ENCODE data around the gene ANGPTL2.
A peak's percentile ranks its signal among the peaks of the same experiment; 100 is the strongest.

The ANGPTL2 gene

DNA sequence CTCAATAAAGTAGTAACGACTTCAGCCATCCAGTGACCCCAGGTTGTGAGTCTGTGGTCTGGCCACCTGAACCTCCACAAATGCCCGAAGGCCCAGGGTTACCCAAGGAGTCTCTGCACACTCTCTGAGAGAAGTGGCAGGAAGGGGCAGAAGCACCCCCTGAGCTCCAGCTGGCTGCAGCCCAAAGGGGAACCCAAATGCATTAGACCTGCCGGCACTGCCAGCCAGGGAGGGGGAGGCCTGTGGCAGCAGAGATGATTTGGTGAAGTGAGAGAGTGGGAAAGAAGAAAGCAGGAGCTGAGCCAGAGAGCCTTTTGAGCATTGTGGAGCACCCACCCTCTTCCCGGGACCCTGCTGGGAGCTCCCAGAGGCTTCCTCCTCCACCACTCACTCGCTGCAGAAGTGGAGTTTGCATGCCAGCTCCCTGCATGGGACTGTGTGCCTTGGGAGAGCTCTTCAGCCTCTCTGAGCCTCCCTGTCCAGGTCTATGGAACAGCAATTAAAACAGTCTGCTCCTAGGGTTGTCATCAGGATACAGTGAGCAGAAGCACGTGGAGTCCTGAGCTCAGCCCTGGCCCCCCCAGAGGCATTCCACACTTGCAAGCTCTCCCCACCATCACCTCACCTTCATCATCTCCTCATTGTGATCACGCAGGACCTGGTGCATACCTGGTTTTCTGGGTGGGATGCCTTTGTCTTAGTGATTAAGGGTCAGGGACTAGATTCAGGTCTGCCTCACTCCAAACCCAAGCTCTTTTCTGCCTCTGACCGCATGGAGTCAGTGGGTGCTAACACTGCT, 13.8 kb upstream of the ANGPTL2 start:
- DNase-seq: no peak

DNA sequence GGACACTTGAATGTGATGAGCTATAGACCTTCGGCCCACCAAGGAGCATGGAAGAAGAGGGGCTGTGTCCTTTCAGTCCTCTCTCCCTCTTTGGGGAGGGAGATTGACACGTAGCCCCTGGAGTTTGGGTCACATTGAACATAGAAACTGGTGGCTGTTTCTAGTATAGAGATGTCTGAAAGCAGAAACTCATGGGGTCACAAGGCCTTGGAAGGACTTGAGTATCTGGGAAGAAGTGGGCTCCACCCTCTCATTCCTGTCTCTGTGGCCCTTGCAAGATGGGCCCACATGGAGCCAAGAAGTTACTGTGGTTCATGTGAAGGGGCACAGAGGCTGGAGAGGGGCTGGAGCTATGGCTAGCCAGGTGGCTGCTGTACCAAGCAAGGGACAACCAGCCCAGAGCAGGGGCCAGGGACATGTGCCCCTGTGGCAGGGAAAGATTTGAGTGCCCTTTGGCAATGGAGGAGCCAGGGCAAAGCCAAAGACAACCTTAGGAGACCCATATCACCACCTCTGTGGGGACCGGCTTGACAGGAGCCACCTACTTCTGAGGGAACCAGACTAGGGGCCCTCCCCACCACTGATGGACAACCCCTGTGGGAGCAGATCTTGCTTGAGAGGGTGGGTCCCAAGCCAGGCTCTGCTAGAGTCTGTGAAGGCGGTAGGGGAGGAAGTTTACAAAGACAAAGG, 12.8 kb upstream of the ANGPTL2 start:
- no peak for DNase-seq

DNA sequence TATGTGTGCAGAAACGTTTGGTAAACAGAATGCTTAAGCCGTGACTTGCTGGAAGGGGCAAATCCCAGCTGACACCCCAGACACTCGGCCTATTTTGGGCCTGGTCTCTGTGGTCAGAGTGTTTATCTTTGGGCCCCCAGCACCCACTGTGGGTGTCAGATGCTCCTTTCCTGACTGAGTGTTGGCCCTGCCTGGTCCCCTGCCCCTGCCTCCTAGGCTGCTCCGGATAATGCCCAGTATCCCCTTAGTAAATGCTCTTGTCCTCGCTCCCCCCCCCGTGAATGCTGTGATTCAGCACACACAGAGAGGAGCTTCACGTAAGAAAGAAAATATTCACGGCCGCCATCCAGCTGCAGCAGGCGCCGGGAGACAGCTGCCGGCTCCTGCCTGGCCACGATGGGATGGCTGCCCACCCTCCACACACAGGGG, 11.3 kb upstream of the ANGPTL2 start:
- peak; percentile 21 for DNase-seq

DNA sequence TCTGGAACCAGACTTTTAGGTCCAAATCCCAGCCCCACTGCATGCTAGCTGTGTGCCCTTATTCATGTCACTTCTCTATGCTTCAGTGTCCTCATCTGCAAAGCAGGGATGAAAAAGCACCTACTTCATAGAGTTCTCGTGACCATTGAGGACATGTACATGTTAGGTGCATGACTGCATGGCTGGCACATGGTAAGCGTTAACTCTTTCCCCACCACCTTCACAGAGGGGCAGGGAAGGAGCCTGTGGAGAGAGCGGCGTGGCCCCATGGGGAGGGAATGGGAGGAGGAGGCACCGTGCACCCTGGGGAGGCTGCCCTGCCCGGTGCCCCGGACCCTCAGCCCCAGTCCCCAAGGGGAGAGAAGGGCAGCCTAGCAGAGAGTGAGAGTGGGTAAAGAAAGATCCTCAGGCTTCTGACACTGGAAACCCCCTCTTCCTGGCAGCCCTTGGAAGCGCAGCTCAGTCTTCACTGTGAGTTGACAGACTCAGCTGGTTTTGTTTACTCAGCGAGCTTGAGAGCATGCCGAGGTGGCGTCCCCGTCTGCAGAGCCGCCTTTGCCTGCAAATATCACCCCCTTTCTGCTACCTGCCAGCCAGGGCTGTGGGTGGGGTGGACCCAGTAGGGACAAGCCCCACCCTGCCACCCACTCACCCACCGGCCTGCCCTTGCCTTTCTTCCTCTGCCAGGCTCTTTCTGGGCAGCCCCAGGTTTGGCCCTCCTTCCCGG, 10.6 kb upstream of the ANGPTL2 start:
- DNase-seq: peak; percentile 56

DNA sequence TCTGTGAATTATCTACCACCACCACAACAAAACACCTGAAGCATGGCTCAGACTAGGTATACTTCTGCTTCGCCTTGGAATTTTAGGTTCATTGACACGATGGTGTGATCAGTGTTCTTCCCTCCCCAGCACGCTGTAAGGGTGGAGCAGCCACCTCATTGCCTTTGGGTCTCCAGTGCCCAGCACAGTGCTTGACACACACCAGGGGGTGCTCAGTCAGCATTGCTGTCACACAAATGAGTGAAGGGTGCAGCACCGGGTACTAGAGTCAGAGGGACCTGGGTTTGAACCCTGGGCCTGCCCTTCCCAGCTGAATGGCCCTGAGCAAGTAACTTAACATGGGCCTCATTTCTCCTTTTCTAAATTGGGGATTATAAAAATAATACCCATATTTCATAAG, 9.9 kb upstream of the ANGPTL2 start:
- no peak for DNase-seq

DNA sequence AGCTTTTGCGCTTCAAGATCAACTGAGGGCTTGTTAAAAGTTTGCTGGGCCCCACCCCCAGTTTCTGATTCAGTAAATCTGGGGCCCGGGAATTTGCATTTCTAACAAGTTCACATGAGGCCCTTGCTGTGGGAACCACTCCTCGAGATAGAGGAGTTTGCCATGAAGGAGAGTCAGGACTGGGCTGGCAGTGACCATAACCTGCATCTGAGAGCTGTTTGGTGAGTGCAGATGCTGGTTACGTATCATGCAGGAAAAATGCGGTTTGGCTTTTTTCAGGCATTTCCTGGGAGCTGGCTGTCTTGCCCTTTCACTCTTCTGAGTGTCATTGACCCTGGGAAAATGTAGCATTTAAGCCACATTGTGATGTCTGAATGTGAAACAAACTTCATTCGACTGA, 9.4 kb upstream of the ANGPTL2 start:
- no peak for DNase-seq

DNA sequence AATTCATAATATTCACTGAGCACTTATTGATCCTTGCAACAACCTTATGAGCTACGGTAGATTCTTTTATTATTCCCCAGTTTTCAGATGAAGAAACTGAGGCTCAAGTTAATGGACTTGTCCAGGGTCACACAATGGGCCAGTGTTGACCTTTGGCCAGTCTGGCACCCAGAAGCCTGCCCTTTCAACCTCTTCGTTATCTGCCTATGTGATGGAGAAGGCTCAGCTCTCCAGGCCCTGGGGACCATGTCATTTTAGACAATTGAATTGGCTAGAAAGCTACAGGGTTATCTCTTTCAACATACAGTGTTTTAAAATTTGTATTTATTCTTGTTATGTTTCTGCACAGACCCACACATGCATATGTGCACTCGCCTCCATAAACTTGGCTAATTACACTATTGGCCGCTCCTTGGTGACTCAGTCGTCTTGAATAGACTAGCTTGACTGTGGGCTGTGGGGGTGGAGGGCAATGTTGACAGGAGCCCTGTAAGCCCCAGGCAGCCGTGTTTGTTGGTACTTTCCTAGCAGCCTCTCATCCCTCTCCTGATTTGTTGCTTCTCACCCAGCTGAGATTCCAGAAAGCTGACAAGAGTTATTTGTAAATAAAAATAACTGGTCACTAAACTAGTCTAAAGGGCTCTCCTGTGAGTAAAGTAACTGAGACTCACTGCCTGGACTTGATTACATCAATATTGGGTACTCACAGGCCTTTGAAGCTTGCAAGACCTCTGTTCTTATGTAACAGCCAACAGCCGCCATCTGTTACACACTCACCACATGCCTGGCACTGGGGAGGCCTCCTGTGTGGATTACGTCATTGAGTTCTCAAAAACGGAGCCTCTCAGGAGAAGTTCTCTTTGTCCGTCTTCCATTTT, 8.5 kb upstream of the ANGPTL2 start:
- no peak for DNase-seq

DNA sequence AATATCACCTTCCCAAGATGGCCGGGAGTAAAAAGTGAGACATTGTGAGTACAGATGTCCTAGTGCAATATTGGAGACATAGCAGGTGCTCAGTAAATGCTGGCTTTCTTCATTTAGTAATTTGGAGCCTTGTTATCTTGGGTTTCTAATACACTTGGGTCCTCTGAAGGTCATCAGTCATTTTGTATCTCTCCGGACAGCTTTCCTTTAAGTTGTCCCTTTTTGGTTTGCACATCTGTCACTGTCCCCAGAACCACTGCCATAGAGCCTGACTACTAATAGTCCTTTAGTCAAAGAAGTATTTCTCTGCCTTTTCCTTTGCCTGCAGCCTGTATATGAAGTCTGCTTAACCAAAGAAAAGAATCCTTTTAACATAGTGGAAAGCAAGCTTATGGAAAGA, 7.8 kb upstream of the ANGPTL2 start:
- no peak for DNase-seq

DNA sequence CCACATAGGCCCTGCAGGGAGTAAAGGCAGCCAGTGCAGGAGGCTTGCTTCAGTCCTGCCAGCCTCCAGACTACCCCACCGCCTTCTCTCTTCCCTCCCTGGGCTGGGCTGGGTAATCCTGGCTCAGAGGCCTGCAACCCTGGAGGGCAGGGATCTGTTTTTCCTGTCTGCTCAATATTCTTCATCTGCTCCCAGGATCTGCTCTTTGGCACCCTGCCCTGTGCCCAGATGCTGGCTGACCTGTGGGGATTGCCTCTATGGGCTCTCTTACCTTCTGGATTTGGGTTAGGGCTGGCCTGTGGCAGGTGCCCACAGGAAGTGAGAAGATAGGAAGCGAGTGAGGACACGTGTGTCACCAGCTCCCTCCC, 7.3 kb upstream of the ANGPTL2 start:
- DNase-seq: no peak

DNA sequence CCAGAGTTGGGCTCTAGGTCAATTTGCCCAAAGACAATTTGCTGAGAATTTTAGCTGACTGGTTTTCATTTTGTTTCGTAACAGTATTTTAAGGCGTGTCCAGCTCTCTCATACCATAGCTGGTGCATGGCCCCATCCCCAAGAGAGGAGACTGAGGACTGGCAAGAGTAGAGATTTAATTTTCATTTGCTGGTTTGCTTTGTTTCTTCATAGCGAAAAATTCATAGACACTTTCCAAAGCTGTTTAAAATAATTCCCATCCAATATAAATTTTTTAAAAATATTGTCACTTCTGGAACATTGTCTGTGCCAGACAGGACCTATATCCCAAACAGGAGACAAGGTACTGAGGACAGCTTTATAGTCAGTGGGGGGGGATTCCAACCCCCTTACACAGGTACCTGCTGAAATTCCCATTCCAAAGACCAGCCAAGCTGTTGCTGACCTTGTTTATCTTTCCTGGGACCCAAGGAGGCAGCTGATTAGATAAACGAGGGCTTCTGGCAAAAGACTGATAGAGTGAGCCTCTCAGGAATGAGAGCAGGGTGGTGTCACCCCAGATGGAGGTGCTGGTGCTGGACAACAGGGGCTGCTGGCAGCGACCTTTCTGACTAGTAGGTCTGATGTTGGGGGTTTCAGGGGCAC, 6.8 kb upstream of the ANGPTL2 start:
- DNase-seq: no peak

DNA sequence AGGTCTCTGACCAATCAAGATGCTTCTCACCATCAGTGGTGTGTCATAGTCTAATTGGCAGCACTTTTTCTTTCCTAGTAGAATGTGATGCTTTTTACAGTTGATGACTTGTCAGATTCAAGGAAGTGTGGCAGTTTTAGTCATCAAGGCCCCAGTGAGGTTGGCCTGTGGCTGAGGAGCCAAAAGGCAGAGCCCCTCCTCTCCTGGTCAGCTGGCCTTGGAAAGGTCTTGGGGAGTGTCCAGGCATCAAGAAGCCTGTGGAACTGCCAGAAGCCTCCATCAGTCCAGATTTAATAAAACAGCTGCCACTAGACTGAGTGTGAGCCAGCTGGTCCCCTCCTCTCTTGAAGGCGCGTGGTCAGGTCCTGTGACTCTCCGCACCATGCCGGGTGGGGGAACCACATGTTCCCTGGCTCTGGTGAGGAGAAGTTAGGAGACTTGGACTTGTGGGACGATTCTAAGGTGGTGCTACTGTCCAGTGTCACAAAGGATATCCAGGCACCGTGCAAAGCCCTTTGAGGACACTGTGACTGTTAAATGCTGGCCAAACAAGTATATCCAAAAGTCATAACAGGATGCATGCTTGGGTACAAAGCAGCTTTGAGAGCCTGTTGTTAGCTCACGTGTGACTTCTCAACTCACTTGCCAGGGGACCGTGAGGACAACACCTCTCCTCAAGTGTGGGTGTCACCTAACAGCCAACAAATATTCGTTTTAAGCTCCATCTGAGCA, 6.1 kb upstream of the ANGPTL2 start:
- no peak for DNase-seq

DNA sequence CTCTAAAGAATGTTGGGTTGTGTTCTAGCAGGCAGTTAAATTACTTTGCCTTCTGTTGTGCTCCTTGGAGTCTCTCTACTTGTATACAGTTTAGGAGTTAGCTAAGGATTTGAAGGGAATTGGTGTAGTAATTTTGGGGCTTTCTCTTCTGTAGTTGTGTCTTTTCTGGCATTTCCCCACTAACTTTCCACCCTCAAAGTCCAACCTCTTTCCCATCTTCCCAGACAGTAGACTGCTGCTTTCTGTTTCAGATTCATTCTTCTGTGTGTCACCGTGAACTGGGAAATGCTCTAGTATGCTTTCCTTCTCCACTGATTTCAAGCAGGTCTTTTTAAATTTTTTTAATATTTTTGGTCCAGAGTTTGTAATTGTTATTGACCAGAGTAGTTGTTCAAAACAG, 4.5 kb upstream of the ANGPTL2 start:
- no peak for DNase-seq

DNA sequence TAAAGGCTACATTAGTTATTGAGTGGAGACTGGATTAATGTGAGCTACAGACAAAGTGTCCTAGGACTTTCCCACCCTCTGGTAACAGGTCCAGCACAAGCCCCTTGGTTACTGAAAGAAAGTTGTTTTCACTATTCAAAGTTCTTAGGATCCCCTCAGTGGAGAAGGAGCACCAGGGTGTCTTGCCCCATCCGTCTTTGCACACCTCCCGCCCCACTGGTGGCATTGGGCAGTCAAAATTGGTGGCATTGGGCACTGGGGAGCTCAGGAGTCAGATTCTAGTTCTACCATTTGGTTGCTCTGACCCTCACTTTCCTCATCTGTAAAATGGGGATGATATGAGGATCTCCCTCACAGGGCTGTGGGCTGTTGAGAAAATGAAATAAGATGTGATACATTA, 2.4 kb upstream of the ANGPTL2 start:
- no peak for DNase-seq

DNA sequence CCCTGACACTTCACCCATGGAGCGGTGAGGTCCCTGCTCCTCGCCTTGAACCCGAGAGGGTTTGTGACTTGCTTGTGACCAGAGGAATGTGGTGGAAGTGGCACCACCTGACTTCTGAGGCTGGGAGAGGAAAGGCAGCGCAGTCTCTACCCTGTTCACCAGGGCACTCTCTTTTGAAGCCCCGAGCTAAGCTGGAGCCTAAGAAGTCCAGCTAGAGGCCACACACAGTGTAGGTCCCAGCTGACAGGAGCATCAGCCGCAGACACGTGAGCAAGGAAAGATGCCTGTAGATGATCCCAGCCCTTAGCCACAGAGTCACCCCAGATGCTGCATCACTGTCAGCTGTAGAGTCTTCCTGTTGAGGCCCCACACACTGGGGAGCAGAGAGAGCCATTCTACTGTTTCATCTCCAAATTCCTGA, 1.7 kb upstream of the ANGPTL2 start:
- no peak for DNase-seq

DNA sequence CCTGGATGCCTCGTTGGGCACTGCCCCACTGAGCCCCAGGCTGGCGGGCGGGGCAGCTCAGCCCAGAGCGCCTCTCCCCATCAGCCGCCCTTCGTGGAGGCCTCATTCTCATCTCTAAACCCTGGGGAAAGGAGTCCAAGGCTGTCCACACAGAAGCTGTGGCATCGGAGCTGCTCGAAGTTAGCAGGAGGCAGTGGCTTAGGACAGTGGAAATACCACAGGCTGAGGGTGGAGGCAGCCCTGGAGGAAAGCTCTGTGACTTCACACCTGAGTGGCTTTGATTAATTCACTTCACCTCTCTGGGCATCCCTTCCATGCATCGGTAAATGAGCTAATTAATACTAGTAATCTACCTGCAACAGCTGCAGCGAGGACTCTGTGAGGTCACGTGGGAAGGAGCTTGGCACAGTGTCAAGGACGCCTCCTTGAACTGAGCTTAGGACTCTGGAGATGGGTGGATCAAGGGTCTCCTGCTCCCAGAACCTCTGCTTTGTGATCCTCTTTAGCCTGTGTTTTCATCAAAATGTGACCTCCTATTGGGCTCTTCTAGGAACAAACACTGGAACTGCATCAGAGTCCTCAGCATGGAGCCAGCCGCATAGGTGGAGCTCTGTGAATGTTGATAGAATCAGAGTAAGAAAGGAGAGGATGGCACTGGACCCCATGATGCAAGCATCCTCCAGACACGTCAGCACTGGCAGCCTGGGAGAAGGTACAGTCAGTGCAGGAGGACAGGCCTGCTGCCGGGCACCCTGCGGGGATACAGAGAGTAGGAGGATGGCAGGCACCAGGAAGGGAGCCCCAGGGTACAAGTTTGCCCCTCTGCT, 842 bp upstream of the ANGPTL2 start:
- peak; percentile 34 for DNase-seq

DNA sequence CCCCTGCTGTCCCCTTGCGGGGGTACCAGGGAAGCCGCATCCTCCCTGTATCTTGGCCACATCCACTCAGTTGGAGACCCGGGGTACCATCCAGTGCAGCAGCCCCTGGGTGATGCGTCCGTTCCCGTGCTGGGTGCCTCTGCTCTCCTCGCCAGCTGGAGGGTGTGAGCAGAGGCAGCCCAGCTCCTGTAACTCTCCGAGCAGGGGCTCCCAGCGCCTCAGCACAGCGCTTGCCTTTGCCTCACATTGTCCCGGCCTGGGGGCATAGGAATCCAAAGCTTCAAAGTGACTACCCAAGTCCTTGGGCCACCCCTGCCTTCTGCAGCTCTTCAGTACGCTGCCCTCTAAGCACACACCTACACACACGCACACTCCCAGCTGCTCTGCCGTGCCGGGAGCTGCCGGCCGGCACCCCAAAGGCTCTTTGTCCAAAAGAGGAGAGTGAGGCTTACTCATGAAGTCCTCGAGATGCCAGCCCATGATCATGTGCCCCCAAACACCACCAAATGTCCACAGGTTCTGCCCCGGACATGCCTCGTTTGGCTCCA, 733 bp downstream of the ANGPTL2 start:
- DNase-seq: no peak

DNA sequence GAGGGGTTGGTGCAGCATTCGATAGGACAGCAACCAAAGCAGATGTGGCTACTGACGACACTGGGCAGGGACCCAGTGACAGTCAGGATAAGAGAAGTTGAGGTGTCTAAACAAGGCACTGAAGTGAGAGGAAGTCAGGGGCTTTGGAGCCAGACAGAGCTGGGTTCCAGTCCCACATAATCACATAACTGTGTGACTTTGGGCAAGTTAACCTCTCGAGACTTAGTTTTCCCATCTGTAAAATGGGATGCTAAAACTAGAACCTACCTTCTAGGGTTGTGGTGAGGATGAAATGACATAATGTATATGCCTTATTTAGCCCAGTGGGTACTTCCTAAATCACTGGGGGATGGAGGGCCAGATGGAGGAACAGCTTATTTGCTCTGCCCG, 3.1 kb downstream of the ANGPTL2 start:
- DNase-seq: no peak

DNA sequence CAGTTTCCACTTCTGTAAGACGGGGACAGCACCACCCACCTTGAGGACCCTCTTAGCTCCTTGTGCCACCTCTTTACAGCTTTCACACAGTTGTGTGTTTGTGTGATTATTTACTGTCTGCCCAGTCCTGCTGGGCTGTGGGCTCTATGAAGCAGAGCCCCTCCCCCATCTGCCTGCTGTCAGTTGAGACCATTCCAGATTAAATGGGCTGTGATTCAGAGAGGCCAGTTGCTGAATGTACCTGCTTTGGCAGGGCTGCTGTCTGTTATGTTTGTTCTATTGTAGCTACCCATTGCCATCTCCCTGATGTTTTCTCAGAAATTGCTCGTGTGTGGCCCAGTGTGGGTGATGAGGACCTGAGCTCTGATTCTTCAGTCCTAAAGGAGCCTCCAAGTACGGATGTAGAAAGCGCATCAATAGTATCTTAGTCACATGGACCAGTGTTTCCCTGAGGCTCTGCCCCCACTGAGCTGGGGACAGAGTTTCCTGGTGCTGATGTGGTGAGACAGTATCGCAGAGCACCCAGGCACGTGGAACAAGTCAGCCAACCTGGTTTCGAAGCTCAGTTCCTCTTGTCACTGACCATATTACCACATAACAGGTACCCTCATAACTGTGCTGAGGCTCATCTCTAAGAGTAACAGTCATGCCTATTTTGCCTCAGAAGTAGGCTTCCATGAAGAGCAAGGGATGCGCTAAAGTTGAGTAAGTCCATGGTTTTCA, 3.7 kb downstream of the ANGPTL2 start:
- DNase-seq: no peak

DNA sequence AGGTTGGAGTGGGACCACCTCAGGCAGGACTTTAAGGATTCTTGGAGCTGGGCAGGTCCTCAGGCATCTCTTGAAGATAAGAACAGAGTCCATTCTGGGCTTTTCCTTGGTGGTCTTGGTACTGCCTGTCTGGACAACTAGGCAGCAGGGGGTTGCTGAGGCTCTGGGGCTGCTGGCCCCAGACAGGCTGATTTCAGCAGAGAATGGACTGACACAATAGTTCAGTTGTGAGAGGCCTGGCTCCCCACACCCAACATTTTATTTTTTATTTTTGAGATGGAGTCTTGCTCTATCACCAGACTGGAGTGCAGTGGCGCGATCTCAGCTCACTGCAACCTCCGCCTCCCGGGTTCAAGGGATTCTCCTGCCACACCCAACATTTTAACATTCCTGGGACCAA, 4.6 kb downstream of the ANGPTL2 start:
- no peak for DNase-seq

DNA sequence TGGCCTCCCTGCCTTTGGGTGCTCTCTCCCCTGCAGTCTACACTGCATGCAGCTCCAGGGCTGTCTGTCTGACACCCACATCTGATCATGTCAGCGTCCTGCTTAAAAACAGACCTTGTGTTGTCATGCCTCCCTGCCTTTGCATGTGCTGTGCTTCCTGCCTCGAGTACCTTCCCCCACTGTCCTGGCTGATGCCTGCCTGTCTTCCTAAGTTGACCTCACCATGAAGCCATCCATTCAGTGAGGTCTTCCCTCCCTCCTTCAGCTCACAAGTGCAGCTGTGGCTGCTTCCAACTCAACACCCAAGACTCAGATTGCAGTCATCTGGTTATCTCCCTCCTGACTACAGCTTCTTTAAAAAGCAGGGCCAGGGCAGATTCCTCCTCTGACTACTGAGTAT, 5.5 kb downstream of the ANGPTL2 start:
- DNase-seq: peak; percentile 19

Data from DMS53 (cell line).